ENCODE data around the gene DUOX1. TPM values are rescaled to one million over a fixed set of nuclear protein-coding genes. Genes with fewer than 3 reads are reported as not detected.

The DUOX1 gene
- total RNA-seq, 1 donor from 2014 or later = not detected

- Mint-ChIP-seq H3K36me3 (ENCODE audit: low read depth) (peaks cover 6% of the 10 kb centered on the region), H3K4me3 (peak overlapping the region; percentile 75), H3K27ac (ENCODE audit: unreplicated experiment) (no peak overlapping the region), H3K9me3 (no peaks in the 10 kb centered on the region), H3K27me3 (ENCODE audit: low read depth) (no peaks in the 10 kb centered on the region), H3K4me1 (peaks cover 15% of the 10 kb centered on the region)
- TF ChIP-seq CTCF (conservative IDR thresholded peaks at IDR 0.05) = no peak
- no peak for DNase-seq (ENCODE audit: low read depth, low spot score)
These were observed 39.2 kb downstream of the DUOX1 start for GRCh38 chr15:45168751-45169551.

- H3K27me3 Mint-ChIP-seq (ENCODE audit: low read depth) = no peaks in the 10 kb centered on the region
- peak overlapping the region; percentile 61 for H3K4me3 Mint-ChIP-seq
- TF ChIP-seq CTCF (conservative IDR thresholded peaks at IDR 0.05) = no peak
- no peaks in the 10 kb centered on the region for H3K9me3 Mint-ChIP-seq
- H3K27ac Mint-ChIP-seq (ENCODE audit: unreplicated experiment) = peak overlapping the region; percentile 83
- H3K4me1 Mint-ChIP-seq = peaks cover 15% of the 10 kb centered on the region
- peaks cover 6% of the 10 kb centered on the region for H3K36me3 Mint-ChIP-seq (ENCODE audit: low read depth)
- DNase-seq (ENCODE audit: low read depth, low spot score) = no peak
These were observed 40.0 kb downstream of the DUOX1 start for GRCh38 chr15:45169608-45170480.

DNA sequence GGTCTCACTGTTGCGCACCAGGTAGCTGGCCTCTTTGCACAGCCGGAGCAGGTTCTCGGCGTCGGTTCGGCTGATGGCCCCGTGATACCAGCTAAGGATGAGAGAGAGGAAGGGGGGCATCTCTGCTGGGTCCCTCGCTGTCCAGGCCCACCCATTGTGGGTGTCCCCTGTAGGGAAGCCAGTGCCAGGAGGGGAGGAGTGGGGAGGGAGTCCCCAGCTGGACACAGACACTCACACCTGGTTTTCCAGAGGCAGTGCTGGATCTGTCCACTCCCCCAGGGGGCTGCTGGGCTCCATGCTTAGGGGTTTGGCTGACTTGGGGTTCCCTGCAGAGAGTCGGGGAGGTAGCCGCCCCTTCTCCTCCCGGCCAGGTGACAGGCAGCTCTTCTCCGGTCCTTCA, 42.1 kb downstream of the DUOX1 start:
- no peaks in the 10 kb centered on the region for H3K9me3 Mint-ChIP-seq
- peaks cover 7% of the 10 kb centered on the region for H3K4me1 Mint-ChIP-seq
- DNase-seq (ENCODE audit: low read depth, low spot score) = no peak
- H3K4me3 Mint-ChIP-seq = no peak overlapping the region
- no peak overlapping the region for H3K27ac Mint-ChIP-seq (ENCODE audit: unreplicated experiment)
- TF ChIP-seq CTCF (conservative IDR thresholded peaks at IDR 0.05) = no peak
- no peaks in the 10 kb centered on the region for H3K27me3 Mint-ChIP-seq (ENCODE audit: low read depth)
- H3K36me3 Mint-ChIP-seq (ENCODE audit: low read depth) = peaks cover 16% of the 10 kb centered on the region

GRCh38 chr15:45174069-45174468, 44.3 kb downstream of the DUOX1 start:
- H3K27ac Mint-ChIP-seq (ENCODE audit: unreplicated experiment) = no peak overlapping the region
- H3K4me1 Mint-ChIP-seq = peaks cover 7% of the 10 kb centered on the region
- H3K36me3 Mint-ChIP-seq (ENCODE audit: low read depth) = peaks cover 27% of the 10 kb centered on the region
- no peak for DNase-seq (ENCODE audit: low read depth, low spot score)
- H3K9me3 Mint-ChIP-seq = no peaks in the 10 kb centered on the region
- H3K4me3 Mint-ChIP-seq = no peak overlapping the region
- TF ChIP-seq CTCF (conservative IDR thresholded peaks at IDR 0.05) = no peak
- no peaks in the 10 kb centered on the region for H3K27me3 Mint-ChIP-seq (ENCODE audit: low read depth)

GRCh38 chr15:45174577-45174976, 44.8 kb downstream of the DUOX1 start:
- peaks cover 27% of the 10 kb centered on the region for H3K36me3 Mint-ChIP-seq (ENCODE audit: low read depth)
- no peak overlapping the region for H3K27ac Mint-ChIP-seq (ENCODE audit: unreplicated experiment)
- no peaks in the 10 kb centered on the region for H3K27me3 Mint-ChIP-seq (ENCODE audit: low read depth)
- H3K9me3 Mint-ChIP-seq = no peaks in the 10 kb centered on the region
- H3K4me3 Mint-ChIP-seq = peak overlapping the region; percentile 31
- peaks cover 7% of the 10 kb centered on the region for H3K4me1 Mint-ChIP-seq
- TF ChIP-seq CTCF (conservative IDR thresholded peaks at IDR 0.05) = no peak
- DNase-seq (ENCODE audit: low read depth, low spot score) = no peak
